Spleen (tissue), 7 donors: ENCODE results near the gene DYNC1LI1.

Source experiments
- CTCF ChIP-seq, 11 experiments: fragments of 200-600 bp in 7 of 11; fragments of 450-650 bp in 4 of 11; sonication (generic) in 4 of 11; IDR thresholded peaks in 8 of 11; conservative IDR thresholded peaks in 3 of 11; 1 replicate in 7 of 11; 2 replicates in 4 of 11; pipeline versions ENCODE4 v1.4.0 to v1.8.0; 2016 to 2021; ENCODE audit warnings: antibody characterized with exemption in 11 of 11, inconsistent platforms in 4 of 11, mild to moderate bottlenecking in 1 of 11
- POLR2A ChIP-seq, 3 donors: fragments of 450-650 bp; IDR thresholded peaks; one replicate each; pipeline ENCODE4 v1.5.1; 2017; ENCODE audit warnings: antibody characterized with exemption in 3 of 3, mild to moderate bottlenecking in 1 of 3
- POLR2AphosphoS5 ChIP-seq, 3 donors: sonication (generic); formaldehyde crosslinking; IDR thresholded peaks; one replicate each; pipeline ENCODE4 v1.5.1; 2017; ENCODE audit warnings: antibody characterized with exemption in 3 of 3
- donor health status: DM: no; HTN: no; CAD: no; lungs with moderate emphysema.
- donor health status: DM: no; HTN: no; CAD: no.
- donor health status: DM: no; HTN: no; CAD: no.

GRCh38 chr3:32596282-32596908 is 25.7 kb upstream of the DYNC1LI1 start:
- no peak for TF ChIP-seq CTCF (IDR thresholded peaks at IDR 0.05 in 8 of 11, conservative IDR thresholded peaks at IDR 0.05 in 3 of 11)
- TF ChIP-seq POLR2AphosphoS5 (IDR thresholded peaks at IDR 0.05): no peak
- TF ChIP-seq POLR2A (IDR thresholded peaks at IDR 0.05): no peak
